Activated CD4-positive, alpha-beta T cell treated with anti-CD3 and anti-CD28 coated beads for 24 hours (primary cell): ENCODE measurements around the gene SH3RF3.

ENCODE experiments used
- DNase-seq, 2 donors: peaks; one replicate each; pipeline ENCODE4 v3.0.0-alpha.2; 2020; ENCODE audit warnings: low read depth in 2 of 2

SH3RF3 gene

DNA sequence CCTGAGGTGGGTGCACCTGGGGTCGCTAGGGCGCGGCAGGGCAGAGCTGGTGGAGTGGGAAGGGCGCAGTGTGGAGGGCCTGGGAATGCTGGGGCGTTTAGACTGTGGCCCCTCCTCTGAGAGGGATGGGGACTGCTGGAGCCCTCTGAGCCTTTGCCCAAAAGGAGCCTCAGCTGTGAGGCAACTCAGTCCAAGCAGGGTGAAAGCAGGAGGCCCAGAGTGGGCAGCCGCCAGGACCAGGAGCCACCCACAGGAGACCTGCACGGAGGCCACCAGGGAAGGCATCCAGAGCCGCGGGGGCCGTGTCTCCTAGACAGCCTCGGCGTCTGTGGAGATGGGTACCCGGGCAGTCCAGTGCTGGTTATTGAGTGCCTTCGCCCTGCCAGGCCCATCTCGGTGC is 369.9 kb downstream of the SH3RF3 start:
- no peak for DNase-seq

DNA sequence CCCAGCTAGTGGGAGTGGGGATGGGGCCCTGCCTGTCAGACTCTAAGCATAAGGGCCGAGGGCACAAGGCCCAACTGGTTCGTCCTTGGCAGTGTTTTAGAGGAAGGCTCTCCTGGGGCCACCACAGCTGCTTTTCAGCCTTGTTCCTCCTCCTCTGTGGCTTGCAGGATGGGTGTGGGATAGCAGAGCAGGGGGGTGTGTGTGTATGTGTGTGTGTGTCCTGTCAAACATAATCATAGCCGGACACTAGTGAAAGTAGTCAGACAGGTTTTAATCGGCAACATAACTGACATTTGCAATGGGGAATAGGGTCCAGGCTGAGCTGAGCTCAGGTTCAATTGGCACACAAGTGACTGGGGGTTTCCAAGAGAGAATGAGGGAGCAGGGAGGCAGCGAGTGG is 370.6 kb downstream of the SH3RF3 start:
- DNase-seq: no peak

DNA sequence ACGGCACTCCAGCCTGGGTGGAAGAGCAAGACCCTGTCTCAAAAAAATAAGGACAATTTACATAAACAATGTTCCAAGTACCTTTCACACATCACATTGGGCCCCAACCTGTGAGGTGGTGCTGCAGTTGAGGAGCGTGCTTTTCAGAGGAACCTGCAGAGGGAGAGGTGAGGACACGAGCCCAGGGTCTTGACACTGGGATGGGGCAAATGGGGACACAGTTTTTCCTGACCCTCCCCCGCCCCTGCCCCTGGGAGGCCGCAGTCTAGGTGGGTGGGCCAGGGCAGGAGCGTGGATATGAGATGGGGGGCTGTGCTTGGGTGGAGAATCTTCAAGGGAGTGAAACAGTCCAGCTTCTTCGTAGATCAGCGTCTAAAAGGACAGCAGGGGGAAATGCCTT is 371.9 kb downstream of the SH3RF3 start:
- DNase-seq: no peak

DNA sequence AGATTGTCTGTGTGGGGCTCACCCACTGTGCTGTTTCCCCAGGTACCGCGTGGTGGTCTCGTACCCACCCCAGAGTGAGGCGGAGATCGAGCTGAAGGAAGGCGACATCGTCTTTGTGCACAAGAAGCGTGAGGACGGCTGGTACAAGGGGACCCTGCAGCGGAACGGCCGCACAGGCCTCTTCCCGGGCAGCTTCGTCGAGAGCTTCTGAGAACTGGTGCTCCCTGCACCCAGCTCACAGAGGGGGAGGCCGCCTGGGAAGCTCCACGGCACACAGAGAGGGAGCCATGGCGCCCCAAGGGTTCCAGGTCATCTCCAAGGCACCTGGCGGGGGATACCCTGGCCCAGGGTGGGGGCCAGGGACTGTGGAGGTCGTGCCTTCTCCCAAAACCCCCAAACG is 372.5 kb downstream of the SH3RF3 start:
- no peak for DNase-seq

DNA sequence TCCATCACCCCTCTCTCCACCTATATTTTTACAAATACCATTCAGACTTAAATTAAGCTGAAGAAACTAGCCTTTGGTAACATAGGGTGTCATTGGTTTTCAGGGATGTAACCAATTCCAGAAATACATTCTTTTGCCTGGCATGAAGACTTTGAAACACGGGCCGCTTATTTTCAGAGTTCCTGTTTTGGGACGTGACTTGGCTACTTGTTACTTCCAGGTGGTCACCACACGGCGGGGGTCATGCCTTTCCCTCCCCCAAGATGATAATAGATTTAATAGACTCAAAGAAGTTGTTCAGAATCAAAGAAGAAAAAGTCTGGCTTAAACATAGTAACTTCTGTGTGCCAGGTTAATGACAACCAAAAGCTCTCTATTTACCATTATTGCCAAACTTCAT is 374.2 kb downstream of the SH3RF3 start:
- no peak for DNase-seq

DNA sequence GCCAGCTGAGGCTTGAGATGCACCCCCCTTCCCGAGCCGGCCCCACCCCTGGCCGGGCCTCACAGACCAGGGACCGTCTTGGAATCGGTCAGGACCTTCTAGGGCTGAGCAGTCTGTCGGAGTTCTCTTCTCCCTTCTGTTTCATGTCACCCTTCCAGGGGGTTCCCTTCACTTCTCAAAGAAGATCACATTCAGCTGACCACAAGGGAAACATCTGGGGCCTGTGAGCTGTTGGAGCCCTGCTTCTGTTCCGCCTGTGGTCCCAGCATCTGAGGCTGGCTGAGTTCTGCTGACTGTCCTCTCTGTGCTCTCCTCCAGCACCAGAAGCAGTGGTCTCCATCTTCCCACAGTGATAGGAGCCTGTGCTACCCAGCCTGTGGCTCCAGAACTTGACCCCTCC is 378.2 kb downstream of the SH3RF3 start:
- DNase-seq: no peak

DNA sequence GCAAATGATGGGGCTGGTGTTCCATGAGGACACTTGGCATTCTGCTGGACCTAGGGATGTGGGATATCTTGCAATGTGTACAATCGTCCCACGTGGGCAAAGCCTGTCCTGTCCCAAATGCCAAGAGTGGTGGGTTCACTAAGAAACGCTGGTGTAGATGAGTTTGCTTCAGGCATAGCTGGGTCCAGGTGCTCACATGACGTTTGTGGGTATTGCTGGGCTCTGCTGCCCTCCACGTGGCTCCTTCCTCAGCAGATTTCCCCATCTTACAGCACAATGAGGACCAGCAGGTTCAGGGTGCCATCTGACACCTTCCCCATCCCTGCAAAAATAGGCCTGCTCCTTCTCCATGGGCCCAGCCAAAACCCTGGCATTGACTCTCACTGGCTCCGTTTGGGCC is 378.8 kb downstream of the SH3RF3 start:
- DNase-seq: no peak

DNA sequence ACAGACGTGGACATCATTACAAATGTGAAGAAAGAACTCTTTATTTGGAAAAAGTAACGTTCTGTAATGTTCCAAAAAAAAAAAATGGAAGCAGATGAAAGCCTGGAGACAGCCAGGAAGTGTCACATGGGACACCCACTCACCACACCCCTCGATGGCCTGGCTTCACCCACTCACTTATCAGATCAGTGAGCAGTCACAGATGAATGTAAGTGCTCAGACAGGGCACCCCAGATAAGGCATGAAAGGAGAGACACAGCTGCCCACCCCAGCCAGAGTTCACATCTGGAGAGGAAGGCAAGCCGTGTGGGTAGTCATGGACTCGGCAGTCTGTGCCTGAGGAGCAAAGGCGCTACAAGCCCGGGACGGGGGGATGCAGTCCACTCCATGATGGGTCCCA is 379.6 kb downstream of the SH3RF3 start:
- no peak for DNase-seq

DNA sequence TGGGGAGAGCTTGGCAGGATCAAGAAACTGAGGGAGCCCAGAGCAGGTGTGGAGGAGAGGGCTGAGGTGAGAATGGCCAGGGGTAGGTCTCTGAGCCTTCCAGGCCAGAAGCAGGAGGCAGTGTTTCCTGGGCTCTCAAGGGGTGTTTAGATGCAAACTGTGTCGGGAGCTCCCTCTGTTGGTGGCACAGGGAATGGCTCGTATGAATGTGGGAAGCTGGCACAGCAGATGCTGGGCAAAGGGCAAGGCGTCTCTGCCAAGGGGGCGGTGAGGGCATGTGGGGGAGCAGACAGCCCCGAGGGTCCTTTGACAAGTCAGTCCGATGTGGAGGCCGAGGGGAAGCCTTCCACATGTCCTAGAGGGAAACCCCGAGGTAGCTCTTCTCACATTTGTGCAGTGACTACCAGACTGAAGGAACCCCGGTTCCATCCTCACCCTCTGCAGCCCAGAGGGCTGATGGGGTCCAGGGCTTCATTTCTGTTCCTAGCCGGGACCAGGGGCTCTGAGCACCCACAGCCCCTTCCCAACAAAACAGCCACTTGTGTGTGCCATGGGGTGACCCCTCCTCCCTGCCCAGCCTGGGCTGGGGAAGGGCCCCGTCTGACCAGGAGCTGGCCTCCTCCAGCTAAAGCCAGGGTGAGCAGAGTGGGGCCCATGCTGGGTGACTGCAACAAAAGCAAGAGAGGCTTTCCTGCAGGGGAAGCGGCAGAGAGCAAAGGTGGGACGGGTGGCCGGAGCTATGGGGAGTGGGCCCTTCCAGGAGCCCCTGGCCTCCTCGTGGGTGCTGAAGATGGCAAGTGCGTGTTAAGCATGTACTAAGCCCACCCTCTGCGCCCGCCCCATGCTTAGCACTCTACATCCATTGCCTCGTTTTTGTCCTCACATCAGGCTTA is 381.4 kb downstream of the SH3RF3 start:
- DNase-seq: peak; percentile 59 to 68

DNA sequence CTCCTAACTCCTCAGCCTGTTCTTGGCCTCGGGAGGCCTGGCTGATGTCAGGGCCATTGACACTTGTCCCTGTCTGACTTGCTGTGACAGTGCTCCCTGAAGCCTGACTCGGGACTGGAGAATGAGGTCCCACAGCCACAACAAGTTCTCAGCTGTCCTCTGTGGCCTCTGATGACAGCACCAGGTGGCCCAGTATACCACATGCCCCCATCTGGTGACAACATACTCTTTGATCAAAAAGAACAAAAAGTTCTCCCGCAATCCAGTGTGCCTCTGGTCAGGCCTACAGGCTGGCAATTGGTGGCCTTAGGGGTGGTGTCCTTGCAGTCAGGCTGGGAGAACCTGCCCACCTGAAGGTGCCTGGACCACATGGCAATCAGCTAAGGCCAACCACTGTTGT is 382.2 kb downstream of the SH3RF3 start:
- DNase-seq: no peak

DNA sequence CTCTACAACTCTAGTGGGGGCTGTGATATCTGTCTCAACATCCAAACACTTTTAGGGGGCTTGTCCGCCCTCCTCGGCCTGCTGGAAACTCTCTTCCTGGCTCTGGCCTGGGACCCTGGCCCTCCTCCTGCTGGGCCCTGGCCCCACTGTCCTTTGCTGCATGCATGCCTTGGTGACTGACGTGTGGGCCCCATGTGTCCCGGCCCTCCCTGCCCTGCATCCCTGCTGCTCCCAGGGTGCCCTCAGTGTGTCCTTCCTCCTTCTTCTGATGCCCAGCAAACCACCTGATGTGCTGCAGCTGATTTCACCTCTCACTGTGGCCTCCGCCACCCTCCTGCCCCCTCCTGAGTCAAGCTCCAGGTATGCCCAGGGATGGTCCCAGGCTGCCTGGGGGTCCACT is 383.1 kb downstream of the SH3RF3 start:
- DNase-seq: no peak

DNA sequence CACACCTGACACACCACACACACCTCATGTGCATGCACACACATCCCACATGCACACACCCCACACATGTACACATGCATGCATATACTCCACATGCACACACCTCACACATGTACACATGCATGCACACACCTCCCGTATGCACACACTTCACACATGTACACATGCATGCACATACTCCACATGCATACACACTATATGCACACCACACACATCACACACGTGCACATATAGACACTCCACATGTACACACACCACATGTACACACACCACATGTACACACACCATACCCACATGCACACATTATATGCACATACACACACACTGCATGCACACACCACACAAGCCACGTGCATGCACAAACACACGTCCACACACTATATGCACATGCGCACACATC is 384.2 kb downstream of the SH3RF3 start:
- DNase-seq: no peak

DNA sequence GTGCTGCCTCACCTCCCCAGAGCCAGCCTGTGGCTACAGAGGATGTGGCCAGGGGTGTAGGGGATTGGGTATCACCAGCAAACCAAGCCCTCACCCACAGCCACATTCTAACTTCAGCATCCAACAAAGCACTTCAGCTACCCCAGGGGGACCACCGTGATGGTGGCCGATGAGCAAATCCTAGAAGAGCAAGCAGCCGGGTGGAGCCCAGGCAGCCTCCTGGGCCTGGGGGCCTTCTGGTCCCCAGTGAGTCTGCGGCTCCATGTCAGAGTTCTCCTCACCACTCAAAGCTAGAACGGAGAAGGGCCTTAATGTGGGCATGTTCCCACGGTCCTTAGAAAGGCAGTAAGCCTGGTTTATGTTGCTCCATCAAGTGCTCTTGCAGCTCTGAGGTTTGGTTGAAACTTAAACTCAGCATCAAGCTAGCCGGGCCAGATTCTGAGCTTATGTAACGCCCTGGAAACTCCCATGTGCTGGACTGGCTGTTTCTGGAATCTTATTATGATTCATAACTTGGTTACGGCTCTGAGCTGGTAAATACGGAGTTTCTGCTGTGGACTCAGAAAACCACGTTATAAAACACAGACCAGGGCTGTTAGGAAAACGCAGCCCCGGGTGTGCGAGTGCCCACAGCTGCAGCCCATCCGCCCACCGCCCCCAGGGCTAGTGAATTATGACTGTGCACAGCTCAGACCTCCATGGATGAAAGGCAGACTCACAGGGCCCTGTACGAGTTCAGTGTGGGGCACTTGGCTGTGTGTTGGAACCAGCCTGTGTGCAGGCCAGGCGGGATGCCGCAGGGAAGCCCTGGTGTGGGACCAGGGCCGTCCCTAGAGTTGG is 385.0 kb downstream of the SH3RF3 start:
- DNase-seq: no peak

DNA sequence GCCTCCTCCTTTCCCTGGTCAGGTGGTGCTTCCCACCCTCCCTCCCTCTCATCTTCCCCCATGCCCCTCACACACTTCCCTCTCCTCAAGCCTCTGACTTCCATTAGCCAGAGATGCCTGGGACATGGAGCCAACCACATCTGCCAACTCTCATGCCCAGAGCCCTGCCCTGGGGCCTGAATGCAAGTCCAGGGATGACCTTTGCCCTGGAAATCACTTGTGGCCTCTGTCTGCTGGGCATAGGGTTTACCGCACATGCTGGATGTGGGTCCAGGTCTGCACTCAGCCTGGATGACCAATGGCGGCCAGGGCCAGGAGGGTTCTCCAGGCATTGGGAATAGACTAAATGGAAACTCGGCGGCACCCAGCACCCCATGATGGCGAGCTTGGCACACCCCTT is 385.9 kb downstream of the SH3RF3 start:
- no peak for DNase-seq

DNA sequence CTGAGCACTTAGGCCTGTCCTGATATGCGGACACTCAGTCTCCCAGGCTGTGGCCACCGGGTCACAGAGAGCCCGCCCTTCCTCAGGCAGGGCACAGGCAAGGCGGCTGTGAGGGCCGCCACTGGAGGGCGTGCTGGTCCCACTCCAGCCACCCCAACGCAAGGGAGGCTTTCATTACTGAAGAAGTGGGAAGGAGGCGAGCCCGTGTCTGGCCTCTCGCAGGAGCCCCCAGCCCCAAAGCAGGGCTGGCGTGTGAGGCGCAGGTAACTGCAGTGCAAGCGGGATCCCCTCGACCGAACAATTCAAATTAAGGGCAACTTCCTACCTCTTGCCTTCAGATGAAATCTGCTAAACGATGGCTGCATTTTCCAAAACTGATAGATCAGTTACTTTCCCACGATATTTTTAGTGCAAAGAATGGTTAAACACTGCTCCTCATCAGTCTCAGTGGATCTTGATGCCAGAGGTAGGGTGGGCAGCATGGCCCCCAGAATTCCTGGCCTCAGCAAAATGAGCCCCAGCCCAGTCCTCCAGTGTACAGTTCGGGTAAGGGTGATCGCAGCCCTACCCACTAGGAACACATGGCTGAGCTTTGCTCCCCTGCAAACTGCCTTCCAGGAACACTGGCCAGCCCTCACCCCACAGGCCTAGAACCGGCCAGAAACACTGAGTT is 387.6 kb downstream of the SH3RF3 start:
- DNase-seq: no peak

DNA sequence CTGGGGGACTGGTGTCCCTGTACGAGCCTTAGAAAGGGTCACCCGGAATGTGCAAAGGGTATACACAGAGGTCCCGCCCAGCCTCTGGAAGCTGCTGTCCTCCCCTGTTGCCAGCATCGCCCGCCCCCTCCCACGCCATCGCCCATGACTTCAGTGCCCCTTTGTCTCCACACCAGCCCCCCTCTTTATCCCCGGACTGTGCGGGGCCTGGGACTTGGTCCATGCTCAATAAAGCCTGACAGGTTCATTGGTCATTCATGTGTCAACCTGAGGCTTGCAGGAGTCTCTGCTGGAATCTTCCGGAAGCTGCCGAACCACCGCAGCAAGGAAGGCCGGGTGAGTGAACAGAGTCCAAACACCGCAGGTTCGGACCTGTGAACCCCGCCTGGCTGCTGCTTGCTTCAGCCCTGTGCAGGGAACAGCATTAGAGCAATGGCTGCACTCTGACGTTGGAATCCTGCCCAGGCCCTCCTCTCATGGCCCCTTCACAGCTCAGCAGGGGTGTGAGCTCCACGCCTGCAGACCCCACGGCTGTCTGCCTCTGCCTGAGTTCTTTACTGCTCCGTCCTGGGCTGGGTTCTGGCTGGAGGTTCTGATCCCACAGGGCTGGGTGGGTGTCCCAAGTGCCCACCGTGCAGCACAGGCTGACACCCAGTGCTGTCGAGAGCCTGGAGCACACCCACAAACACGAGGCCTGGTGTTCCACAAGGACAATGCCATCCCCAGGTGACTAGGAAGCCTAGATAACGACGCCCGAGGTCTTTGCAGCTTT is 388.3 kb downstream of the SH3RF3 start:
- no peak for DNase-seq

DNA sequence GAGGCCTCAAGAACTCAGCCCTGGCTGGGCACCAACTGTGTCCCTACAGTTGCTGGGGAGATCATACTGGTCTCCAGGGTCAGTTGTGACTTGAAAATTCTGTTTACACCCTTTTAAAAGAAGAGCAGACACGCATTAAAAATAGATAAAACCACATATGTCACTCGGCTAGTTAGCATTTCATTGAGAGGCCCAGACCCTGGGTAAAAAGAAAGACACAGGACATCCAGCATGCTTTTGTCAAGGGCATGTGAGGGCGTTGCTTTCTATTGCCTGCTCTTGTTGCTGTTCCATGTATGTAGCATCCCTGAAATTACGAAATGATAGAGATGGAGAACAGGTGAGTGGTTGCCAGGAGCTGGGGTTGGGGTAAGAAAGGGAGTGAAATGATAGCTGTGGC is 390.5 kb downstream of the SH3RF3 start:
- no peak for DNase-seq

DNA sequence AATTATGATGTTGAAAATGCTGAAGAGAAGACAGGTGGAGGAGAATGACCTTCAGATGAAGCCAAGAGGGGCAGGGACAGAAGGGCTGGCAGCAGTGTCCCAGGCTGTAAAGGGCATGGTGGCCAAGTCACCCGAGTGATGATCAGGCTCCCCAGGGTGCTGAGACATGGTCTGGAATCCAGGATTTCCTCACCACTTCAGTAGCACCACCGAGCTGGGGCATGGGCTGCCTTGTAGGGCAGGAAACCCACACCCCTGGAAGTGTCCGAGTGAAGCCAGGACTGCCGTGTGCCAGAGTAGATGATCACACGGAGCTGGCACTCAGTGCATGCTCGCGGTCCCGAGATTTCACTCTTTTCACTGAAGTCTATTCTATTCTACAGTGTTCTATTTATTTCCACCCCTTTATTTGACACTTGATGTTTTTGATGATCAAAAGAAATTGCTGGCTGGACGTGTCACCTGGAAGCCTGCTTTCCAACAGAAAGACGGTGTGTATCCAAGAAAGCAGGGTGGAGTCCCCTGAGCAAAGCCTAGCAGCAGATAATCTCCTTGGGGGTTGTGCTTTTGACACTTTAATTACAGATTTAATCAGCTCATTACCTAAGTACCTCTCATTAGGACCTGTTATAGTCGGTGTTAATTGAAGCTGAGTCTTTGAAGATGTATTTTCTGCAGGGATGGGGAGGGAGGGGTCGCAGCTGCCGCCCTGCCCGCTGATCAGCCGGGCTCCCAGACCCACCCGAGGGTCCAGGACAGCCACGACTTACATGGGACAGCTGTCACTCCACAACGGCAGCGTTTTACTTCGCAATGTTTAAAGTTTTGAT is 392.4 kb downstream of the SH3RF3 start:
- DNase-seq: no peak

DNA sequence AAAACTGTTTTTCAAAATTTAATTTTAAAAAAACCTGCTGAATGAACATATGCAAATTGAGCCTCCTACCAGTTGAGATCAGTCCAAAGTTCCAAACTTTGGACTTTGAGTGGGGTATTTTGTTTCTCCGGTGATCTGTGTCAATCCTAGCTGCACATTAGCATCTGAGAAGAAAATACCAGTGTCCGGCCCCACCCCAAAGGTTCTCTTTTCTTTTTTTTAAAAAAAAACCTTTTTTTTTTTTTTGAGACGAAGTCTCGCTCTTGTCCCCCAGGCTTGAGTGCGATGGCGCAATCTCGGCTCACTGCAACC is 393.0 kb downstream of the SH3RF3 start:
- DNase-seq: no peak

DNA sequence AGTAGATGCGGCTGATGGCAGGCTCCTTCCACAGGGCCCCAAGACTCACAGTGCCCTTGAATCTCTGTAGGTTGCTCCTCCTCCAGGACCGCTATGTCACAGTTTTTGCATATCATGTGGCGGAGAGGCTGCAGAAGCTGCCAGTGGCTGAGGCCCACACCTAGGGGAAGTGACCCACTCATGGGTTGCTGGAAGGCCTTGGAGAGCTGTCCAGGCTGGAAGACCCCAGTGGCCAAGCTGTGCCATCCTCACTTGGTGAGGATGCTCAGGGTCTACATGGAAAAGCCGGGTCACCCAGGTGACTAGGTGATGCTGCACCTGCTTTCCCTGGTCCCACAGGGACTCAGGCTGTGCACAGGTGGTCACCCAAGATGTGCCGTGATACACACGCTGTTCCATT is 394.1 kb downstream of the SH3RF3 start:
- DNase-seq: no peak
